Myocyte (in vitro differentiated cells): Measurements from ENCODE around the gene HSPA12B. TPM values are rescaled to one million over a fixed set of nuclear protein-coding genes. Genes with fewer than 3 reads are reported as not detected.

Experiments used
- DNase-seq: peaks from one replicate; pipeline ENCODE4 v3.0.0-alpha.2; 2012; ENCODE audit warnings: low read depth
- total RNA-seq: library from RNA; depleted of rRNA; stranded (reverse); fragments of >200 nt; gene quantifications from 2 replicates; pipeline ENCODE4 v1.2.3, GENCODE V29; 2014

HSPA12B gene
- total RNA-seq, 1 donor from 2014 or later = not detected

- no peak for DNase-seq
Measured at GRCh38 chr20:3729378-3729777, 3.1 kb upstream of the HSPA12B start.

- DNase-seq = no peak
Measured at GRCh38 chr20:3729811-3730540, 2.5 kb upstream of the HSPA12B start.

- no peak for DNase-seq
Measured at GRCh38 chr20:3730803-3731672, 1.4 kb upstream of the HSPA12B start.

GRCh38 chr20:3731944-3732326 is 550 bp upstream of the HSPA12B start:
- DNase-seq = no peak

- DNase-seq = no peak
Measured at GRCh38 chr20:3733119-3733995, 872 bp downstream of the HSPA12B start.

GRCh38 chr20:3734111-3734843 is 1.8 kb downstream of the HSPA12B start:
- DNase-seq = no peak

GRCh38 chr20:3735768-3736167 is 3.3 kb downstream of the HSPA12B start:
- DNase-seq = no peak

GRCh38 chr20:3738111-3739053 is 5.9 kb downstream of the HSPA12B start:
- no peak for DNase-seq

- DNase-seq = no peak
Measured at GRCh38 chr20:3739054-3739925, 6.8 kb downstream of the HSPA12B start.

GRCh38 chr20:3739926-3740451 is 7.5 kb downstream of the HSPA12B start:
- DNase-seq = no peak

GRCh38 chr20:3740615-3741301 is 8.3 kb downstream of the HSPA12B start:
- no peak for DNase-seq

GRCh38 chr20:3741836-3742458 is 9.5 kb downstream of the HSPA12B start:
- no peak for DNase-seq

GRCh38 chr20:3743251-3743650 is 10.8 kb downstream of the HSPA12B start:
- no peak for DNase-seq

GRCh38 chr20:3744037-3744436 is 11.6 kb downstream of the HSPA12B start:
- DNase-seq = no peak

- no peak for DNase-seq
Measured at GRCh38 chr20:3744806-3745685, 12.6 kb downstream of the HSPA12B start.

GRCh38 chr20:3745686-3746173 is 13.2 kb downstream of the HSPA12B start:
- no peak for DNase-seq
